ENCODE results near the gene TRAM2.

DNA sequence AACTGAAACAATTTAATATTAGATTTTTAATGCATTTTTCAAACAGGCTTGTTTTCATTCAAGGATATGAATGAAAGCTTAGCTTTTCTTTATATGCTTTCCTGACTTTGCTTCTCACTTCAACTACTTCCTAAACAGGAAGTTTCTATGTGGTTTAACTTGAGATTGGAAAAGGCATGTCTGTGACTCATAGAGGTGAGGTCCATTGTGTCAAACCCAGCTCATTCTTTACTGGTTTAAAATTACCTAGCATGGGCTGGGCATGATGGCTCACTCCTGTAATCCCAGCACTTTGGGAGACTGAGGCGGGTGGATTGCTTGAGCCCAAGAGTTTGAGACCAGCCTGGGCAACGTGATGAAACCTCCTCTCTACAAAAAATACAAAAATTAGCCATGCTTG, 122.3 kb downstream of the TRAM2 start:
- TF ChIP-seq EZH2 (IDR thresholded peaks at IDR 0.05; ENCODE audit: low read length, unreplicated experiment) = no peak
- TF ChIP-seq, protein P1, sequence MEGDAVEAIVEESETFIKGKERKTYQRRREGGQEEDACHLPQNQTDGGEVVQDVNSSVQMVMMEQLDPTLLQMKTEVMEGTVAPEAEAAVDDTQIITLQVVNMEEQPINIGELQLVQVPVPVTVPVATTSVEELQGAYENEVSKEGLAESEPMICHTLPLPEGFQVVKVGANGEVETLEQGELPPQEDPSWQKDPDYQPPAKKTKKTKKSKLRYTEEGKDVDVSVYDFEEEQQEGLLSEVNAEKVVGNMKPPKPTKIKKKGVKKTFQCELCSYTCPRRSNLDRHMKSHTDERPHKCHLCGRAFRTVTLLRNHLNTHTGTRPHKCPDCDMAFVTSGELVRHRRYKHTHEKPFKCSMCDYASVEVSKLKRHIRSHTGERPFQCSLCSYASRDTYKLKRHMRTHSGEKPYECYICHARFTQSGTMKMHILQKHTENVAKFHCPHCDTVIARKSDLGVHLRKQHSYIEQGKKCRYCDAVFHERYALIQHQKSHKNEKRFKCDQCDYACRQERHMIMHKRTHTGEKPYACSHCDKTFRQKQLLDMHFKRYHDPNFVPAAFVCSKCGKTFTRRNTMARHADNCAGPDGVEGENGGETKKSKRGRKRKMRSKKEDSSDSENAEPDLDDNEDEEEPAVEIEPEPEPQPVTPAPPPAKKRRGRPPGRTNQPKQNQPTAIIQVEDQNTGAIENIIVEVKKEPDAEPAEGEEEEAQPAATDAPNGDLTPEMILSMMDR (conservative IDR thresholded peaks at IDR 0.05; ENCODE audit: low read depth, low read length) = no peak

All from PC-3 (cell line).